HG03095 (cell line): ENCODE results near the gene SETBP1.
A peak's percentile ranks its signal among the peaks of the same experiment; 100 is the strongest.

Source experiments
- ATAC-seq: cut with Tn5 transposase; IDR thresholded peaks from one replicate; pipeline ENCODE4 v1.9.1; 2021; ENCODE audit warnings: moderate library complexity; ENCODE audit not compliant: unreplicated experiment

Gene SETBP1

GRCh38 chr18:44895176-44895798 lies 214.6 kb downstream of the SETBP1 start:
- peak; percentile 66 for ATAC-seq

GRCh38 chr18:44896846-44897245 lies 216.2 kb downstream of the SETBP1 start:
- ATAC-seq: no peak

- ATAC-seq: no peak
These were observed 216.7 kb downstream of the SETBP1 start for GRCh38 chr18:44897411-44897810.

- ATAC-seq: no peak
These were observed 217.1 kb downstream of the SETBP1 start for GRCh38 chr18:44897816-44898215.

- no peak for ATAC-seq
These were observed 217.8 kb downstream of the SETBP1 start for GRCh38 chr18:44898498-44898897.

- ATAC-seq: no peak
These were observed 219.1 kb downstream of the SETBP1 start for GRCh38 chr18:44899832-44900231.

- no peak for ATAC-seq
These were observed 219.9 kb downstream of the SETBP1 start for GRCh38 chr18:44900627-44901026.

GRCh38 chr18:44901283-44901682 lies 220.6 kb downstream of the SETBP1 start:
- no peak for ATAC-seq

- ATAC-seq: no peak
These were observed 222.6 kb downstream of the SETBP1 start for GRCh38 chr18:44903327-44903726.

- ATAC-seq: no peak
These were observed 224.1 kb downstream of the SETBP1 start for GRCh38 chr18:44904768-44905167.

GRCh38 chr18:44909191-44909719 lies 228.6 kb downstream of the SETBP1 start:
- ATAC-seq: peak; percentile 86

GRCh38 chr18:44911260-44911659 lies 230.6 kb downstream of the SETBP1 start:
- no peak for ATAC-seq

GRCh38 chr18:44911773-44912172 lies 231.1 kb downstream of the SETBP1 start:
- no peak for ATAC-seq

GRCh38 chr18:44912740-44913478 lies 232.2 kb downstream of the SETBP1 start:
- no peak for ATAC-seq

GRCh38 chr18:44914028-44914427 lies 233.3 kb downstream of the SETBP1 start:
- ATAC-seq: no peak

- ATAC-seq: no peak
These were observed 234.5 kb downstream of the SETBP1 start for GRCh38 chr18:44915213-44915612.

GRCh38 chr18:44915661-44916060 lies 235.0 kb downstream of the SETBP1 start:
- no peak for ATAC-seq

- ATAC-seq: no peak
These were observed 235.9 kb downstream of the SETBP1 start for GRCh38 chr18:44916429-44917207.

- ATAC-seq: no peak
These were observed 236.8 kb downstream of the SETBP1 start for GRCh38 chr18:44917216-44918141.

GRCh38 chr18:44918142-44918476 lies 237.4 kb downstream of the SETBP1 start:
- no peak for ATAC-seq

- no peak for ATAC-seq
These were observed 239.8 kb downstream of the SETBP1 start for GRCh38 chr18:44920441-44920840.
